ENCODE results near the gene MARCHF4.
"Not testable (repeated sequence)": the region's sequence is repeated elsewhere in the genome, so short reads cannot be mapped to it uniquely, and the experiment has no call there.

The MARCHF4 gene

DNA sequence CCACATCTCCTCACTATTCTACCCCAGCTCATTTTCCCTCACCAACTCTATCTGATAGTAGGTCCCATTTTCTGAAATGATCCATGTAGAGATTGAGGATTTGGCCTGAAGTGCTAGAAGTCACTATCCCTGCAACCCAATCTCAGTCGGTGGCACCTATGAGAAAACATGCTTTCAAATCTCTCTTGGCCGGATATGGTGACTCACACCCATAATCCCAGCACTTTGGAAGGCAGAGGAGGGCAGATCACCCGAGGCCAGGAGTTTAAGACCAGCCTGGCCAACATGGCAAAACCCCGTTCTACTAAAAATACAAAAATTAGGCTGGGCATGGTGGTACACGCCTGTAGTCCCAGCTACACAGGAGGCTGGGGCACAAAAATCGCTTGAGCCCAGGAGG, 19.1 kb upstream of the MARCHF4 start:
- no peak for DNase-seq

DNA sequence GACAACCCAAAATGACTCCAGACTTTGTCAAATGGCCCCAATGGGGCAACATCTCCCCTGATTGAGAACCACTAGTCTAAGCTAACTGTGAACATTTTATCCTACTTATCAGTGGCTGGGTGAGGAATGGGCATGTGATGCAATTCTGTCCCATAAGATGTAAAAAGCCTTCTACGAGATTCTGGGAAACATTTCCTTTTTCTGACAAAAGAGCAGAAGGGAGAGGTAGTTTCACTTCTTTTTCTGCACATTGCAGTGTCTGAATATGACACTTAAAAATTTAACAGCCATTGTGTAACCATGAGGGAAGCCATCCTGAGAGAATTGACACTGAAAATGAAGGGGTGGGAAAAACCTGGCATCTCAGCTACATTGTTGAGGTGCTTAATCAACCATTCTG, 17.3 kb upstream of the MARCHF4 start:
- DNase-seq = no peak

DNA sequence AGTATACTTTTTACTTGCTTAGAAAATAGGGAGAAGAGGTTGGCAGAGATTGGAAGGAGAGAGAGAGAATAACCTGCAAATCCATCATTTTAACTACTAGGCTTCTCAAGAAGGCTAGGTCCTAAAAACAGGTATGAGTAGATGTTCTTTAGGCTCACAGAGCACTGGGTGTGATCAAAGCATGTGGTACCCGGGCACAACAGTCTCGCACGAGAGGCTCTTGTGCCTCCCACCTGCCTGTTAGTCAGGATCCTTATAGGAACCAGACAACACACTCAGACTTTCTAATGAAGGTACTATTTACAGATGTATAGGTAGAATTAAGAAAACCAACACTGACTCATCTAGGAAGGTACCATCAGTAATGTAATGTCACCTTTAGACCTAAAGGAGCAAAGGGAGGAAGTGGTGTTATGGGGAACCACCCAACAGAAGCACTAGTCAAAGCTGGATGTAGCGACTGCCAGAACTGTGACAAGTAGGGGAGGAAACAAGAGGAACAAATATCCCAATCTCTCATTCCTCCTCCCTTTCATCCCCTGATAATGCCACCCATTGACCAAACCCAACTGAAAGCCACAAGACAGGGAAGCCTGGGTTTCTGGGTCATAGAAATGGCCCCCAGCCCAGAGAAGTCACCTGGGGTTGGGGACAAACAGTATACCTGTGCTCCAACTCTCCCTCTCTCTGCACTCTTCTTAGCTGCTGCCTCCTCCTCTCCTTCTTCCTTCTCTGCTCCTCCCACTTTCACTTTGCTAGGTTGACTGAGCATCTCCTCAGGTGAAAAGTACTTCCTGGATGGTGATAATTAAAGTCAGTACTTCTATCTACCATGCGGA, 16.0 kb upstream of the MARCHF4 start:
- no peak for DNase-seq

DNA sequence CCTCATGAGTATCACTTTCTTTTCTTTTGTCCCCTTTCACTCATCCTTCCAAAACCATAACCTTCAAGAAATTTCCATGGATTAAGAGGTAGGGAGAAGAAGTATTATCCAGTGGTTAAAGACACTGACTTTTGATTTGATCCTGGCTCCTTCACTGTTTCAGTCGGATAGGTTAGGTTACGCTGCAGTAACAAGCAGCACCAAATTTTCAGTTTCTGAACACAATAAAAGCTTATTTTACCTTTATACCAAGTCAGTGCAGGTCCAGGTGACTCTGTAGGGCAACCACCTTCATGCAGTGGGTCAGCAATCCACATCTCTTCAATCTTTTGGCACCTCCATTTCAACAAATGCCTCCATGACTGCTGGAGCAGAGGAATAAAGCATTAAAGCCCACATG, 15.0 kb upstream of the MARCHF4 start:
- no peak for DNase-seq

DNA sequence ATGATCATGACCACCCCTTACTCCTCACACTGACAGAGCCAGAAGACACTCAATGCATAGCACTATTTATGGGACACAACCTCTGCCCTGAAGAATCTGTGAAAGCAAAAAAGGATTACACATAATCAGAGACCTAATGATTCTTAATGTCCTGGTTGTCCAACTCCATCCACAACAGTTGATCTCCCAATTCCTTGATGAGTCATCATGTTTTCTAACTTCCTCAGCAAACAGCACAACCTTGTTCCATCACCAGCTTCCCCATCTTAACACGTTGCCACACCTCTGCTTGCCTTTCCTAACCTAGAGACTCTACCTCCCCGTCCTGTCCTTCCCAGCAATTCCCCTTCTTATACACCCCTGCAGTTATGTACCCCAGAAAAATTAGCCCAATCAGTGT, 13.2 kb upstream of the MARCHF4 start:
- no peak for DNase-seq

DNA sequence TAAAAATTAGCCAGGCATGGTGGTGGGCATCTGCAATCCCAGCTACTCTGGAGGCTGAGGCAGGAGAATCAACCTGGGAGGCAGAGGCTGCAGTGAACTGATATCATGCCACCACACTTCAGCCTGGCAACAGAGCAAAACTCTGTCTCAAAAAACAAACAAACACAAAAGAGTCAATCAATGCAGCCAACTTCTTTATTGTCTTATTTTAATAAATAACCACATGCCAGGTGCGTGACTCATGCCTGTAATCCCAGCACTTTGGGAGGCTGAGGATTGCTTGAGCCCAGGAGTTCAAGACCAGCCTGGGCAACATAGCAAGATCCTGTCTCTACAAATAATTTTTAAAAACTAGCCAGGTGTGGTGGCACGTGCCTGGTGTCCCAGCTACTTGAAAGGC, 12.1 kb upstream of the MARCHF4 start:
- not testable (repeated sequence) for DNase-seq

DNA sequence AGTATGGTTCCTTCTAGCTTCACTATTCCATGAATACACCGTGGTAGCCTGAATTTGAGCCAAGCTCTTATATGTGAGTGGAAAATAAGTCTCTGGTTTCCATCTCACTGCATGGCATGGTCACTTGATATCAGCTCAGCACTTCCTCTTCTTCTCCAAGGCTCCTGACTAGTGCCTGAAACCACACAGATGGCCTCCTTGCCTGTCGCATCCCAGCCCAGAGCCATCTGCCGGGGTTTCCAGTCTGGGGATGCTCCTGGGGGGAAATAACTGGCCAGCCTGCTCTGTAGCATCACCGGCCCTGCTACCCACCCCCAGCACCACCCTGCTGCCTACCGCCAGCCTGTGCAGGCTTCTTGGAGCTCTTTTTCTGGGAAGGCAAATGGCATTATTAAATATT, 7.7 kb upstream of the MARCHF4 start:
- no peak for DNase-seq

DNA sequence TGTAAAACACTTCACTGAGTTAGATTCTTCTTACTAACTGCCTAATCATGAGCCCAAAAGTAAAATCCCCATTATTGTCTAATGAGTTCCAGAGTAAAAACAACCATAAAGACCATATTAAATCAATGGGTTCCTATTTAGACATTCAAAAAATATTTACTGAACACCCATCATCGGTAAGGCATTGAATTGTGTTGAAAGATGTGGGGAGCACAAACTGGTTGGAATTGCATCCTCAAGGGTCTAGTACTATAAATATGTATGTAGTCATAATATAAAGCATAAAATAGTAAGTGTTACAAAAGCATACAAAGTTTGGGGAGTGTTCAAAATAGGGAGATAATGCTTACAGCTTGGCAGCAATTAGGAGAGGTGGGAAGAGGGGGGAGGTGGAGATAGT, 3.0 kb upstream of the MARCHF4 start:
- no peak for DNase-seq

DNA sequence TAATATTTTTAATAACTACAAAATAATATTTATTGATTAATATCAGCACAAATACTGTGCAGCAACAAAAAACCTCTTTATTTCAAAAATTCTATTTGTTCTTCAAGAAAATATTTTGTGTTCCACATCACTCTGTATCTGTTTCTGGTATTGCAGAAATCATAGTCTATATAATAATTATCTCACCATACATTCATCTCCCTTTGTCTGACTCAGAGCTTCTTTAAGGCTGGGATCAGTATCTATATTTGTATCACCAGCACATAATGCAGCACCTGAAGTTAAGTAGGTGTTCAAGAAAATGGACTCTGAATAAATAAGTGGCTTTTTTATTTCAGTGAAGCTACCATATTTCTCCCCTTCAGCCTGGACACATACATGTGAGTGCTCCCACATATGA, 1.6 kb upstream of the MARCHF4 start:
- no peak for DNase-seq

DNA sequence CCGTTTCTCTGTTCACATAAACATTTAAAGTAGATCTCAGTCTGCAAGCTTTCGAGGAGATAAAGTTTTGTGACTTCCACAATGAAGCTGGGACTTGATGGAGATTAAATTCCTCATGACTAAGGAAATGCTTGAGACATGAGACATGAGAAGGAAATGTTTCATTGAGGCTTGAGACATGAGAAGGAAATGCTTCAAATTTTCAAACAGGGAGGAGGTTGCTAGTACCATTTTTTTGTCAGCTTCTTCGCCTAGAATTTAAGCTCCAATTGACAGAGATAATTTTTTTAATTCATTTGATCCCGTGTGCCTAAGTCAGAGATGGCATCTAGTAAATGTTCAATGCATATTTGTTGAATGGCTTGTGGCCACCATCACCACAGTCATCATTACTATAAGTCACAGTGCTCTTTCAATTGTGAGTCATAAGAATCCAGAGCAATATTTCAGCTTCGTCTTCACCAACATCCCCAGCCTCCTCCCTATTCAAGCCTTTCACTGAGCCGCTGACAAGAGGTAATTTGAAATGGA, 543 bp upstream of the MARCHF4 start:
- DNase-seq = no peak

DNA sequence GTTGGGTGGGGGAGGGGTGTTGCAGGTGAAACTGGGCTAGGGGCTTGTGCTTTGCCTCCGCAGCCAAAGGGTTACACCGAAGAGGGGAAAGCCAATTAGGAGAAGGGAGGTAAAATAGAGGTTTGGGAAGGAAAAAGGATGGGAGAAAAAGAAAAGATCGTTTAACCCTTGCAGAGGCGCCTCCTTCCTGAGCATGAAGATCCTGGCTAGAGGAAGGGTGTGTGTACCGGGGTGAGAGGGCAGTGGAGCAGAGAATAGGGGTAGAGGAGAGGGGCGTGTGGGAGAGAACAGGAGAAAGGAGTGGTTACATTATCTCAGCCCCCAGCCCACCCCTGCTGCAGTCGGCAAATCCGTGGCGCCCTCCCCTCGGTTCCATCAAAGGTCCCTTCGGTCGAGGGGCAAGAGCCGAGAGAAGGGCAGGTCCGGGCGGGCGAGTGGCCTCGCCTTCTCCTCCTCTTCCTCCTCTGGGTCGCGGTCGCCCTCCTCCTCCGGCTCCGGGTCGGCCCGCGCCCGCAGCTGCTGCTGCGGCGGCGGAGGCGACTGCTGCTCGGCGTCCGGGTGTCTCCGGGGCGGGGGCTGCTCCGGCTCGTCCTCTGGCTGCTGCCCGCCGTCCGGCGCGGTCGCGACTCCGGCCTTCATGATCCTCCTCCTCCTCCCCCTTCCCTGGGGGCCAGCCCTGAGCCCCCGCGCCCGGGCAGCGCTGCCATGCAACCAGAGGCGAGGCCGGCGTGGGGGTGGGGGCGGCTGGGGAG, 1.1 kb downstream of the MARCHF4 start:
- DNase-seq = no peak

DNA sequence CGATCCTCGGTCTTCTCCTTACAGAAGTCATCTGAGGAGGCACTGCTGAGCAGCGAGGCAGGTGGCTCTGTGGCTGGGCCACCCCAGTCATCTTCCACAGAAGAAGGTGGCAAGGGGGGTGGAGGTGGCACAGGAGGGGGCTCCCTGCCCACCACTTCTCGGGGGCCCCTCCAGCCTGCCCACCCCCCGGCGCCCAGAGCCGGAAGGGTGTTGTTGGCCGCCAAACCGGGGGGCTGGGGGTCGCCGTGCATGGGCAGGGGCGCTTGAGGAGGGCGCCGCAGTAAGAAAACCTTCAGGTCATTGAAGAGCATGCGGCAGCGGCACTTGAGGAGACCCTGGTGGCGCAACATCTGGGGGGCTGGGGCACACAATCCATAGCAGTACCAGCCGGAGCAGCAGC, 2.5 kb downstream of the MARCHF4 start:
- no peak for DNase-seq

DNA sequence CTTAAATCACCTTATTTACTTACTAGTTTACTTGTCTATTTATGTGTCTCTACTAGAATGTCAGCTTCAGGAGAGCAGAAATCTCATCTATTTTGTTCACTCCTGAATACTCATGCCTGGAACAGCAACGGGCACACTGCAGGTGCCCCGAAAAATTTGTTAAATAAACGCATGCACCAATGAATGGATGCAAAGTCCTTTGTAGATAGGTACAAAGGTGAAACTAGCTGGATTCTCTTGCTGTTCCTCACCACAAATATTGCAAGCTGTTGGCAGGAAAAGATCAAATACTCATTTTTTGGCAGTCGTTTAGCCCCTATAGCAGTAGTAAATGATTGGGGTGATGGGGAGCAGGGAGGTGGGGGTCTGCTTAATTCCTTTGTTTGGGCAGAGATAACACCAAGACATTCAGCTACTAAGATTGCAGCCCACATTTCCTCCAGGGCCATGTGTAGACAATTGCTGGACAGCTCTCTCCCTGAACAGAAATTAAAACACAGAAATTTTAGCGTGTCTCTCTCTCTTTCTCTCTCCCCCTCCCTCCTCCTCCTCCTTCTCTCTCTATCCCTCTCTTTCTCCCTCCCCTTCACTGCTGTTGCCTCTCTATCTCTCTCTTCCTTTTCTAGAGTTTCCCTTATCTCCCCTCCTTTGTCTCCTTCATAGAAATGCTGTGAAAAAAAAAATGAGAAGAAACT, 5.4 kb downstream of the MARCHF4 start:
- DNase-seq = no peak

DNA sequence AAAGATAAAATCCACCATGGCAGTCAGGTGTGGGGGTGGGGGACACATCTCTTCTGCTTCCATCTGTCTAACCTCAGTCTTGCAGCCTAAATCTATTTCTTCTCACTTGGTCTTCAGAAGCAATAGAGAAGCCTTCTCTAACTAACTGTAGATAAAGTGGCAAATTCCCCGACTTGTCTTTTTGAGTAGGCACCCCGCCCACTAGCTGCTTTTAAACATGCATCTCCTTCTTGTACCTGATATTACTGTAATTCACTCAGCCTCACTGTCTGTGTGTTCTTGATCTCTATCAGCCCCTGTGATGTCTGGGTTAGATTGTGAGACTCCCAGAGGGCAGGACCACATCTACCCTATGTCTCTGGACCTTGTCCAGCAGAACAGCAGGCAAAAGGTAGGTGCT, 6.8 kb downstream of the MARCHF4 start:
- no peak for DNase-seq

DNA sequence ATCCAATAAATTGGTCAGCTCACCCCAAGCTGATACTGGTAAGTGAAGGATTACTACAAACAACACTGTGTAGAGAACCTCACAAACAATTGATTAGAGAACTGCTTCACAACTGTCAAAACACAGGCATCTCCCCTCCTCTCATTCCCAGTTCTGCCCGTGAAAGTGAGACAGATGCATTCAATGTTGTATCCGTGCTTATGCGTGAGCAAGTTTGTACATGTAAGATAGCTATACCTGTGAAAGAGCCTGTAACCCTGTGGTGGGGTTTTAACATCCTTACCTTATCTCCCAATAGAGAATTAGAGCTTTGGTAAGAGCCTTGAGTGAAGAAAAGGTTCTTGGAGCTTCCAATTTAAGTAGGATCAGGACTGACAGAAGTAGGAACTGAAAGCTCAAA, 9.1 kb downstream of the MARCHF4 start:
- DNase-seq = no peak

DNA sequence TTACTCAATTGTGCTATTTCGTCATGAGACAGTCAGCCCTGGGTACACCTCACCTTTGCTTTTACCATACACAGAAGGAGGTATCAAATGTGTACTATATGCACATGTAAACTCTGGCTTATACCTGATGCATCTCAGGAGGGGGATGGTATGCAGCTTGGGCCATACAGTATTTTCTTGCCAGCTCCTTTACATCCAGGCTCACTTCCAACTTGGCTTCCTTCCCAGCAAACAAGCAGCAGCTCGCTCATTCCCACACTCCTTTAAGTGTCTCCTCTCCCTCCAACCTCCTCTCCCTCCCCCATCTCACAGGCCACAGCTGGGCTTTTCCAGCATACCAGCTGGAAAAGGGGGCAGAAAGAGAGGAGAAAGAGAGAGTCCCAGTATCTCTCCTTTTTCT, 9.6 kb downstream of the MARCHF4 start:
- DNase-seq = no peak

DNA sequence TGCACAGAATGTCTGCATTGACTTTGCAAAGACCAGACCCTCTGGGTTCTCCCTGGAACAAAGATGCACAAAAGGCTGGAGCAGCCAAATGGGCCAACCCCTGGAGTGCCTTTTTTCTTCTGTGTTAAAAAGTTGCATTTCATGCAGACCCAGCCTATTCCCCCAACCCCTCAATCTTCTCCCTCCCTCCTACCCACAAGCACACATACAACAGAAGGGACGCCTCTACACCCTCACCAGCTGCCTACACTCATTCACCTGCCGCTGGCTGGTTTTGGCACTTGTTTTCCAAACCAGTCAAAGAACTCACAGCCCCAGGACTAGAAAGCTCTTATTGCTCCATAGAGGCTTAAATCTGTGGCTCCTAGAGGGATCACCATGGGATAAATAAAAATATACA, 16.6 kb downstream of the MARCHF4 start:
- no peak for DNase-seq

DNA sequence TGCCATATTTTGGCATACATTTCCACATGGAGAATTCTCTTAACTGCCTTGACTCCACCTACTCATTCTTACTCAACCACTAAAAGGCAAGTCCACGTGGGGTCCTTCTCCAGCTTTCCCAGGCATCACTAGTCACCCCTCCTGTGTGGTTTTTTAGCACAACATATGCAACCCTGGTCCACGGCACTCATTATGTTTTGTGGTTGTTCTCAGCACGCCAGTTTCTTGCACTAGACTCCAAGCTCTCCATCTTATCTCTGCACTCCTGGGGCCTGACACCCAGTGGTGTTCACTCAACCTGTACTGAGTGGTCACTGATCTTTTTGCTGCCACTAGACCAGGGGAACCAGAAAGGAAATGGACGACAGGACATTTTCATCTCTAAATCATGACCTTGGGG, 18.0 kb downstream of the MARCHF4 start:
- no peak for DNase-seq

DNA sequence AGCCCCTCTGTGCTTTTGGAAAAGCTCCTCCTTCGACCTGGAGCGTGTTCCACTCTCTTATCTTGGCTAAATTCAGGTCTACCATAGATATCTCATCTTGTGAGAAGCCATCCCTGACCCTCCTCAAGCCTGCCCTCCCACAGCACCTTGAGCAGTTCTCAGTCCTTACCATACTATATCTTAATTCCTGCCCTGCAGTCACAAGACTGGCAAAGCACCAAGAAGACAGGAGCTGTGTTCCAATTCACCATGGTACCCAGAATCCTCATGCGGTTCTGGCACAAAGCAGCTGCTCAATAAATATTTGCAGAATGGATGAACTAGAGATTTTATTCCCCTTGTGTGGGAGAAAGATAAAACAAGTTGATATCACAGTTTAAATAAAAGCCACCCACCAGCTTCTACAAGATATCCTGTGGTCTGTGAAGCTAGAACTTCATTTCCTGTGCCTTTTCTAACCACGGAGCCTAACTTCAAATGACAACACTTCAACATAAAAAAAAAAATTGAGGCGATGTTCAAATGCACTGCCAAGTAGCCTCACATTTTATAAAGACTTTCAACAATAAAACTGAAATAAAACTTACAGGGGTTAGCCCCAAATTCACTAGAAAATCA, 19.5 kb downstream of the MARCHF4 start:
- no peak for DNase-seq

DNA sequence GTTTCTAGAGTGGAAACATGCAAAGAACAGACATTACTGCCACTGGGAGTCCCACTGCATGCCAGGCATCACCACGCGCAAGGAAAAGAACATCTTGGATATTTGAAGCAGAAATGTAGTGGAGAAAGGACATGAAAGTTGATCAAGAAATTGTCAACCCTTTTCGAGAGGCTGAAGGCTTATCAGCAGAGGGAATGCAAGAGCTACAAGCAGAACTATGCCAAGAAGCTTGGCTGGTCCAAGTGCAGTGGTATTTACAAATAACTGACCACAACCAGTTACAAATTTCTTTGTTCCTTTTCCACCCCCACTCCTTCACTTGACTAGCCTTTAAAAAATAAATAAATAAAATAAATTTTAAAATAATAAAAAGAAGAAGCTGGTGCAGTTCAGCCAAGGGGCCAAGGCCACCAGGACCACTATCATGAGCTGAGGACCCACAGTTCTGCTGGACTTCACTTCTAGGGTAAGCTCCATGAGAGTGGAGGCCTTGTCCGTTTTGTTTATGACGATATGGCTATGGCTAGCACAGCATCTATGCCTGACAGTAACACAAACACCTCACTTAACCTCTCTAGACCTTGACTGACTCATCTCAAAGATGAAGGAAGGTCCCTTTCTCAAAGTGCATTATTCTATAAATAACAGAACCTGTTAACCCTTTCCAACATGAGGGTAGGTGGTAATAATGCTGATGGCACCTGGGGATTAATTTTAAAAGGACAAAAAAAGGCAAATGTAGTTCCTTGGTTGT, 20.9 kb downstream of the MARCHF4 start:
- DNase-seq = no peak

DNA sequence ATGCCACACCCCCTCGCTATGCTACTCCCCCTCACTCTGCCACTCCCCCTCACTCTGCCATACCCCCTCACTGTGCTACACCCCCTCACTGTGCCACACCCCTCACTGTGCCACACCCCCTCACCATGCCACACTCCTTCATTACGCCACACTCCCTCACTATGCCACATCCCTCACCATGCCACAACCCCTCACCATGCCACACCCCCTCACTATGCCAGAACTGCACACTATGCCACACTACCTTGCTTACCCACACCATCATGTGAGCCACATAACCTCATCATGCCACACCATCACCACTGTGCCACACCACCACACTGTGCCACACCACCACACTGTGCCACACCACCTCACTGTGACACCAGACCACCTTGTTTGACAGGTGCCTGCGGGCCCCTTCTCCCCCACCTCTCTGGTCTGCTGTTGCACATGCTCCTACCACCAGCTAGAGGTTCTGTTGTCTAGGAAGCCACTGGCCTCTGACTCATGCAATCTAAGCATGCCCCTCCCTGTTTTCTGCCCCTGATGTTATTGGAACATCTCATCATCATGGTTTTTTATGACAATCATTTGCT, 22.0 kb downstream of the MARCHF4 start:
- no peak for DNase-seq

DNA sequence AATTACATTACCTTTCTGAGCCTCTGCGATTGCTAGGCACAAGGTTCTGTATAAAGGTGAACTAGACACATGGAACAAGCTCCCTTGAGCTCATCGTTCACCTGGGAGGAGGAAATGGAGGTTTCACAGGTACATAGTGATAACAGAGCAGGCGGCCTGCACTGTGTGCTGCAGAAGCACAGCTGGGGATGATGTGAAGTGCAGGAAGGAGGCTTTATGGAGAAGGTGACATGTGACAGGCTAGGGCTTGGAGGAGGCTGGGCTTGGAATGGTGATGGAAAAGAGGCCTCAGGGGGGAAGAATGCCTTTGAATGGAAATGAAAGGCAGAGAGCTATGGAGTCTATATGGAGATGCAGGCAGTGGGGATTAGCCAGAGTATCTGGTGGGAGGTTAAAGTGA, 22.9 kb downstream of the MARCHF4 start:
- no peak for DNase-seq

Data from NCI-H526 treated with DMSO at 0.1 percent for 48 hours (cell line).